NCI-H2029 (cell line): Measurements from ENCODE around the gene PNMA6E.

ENCODE experiments used
- DNase-seq: peaks from one replicate; lab custom pipeline; 2025; lab: John Stamatoyannopoulos, UW

The PNMA6E gene

DNA sequence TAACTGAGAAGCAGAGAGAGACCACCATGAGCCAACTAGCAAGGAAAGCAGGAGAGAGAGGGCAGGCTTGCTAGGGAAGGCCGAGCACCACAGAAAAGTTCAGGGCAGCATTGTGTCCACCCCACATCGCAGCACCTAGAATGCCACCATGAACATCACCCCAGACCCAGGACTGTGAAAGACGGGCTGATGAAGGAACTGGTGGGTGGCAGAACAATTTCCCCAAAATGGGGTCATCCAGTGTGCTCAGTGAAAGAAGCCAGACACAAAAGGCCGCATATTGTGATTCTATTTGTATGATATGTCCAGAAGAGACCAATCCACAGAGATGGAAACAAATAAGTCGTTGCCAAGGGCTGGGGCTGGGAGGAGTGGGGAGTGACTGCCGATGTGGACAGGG lies 16.8 kb downstream of the PNMA6E start:
- DNase-seq = no peak

GRCh38 chrX:153382563-153383482 lies 18.3 kb downstream of the PNMA6E start:
- no peak for DNase-seq

DNA sequence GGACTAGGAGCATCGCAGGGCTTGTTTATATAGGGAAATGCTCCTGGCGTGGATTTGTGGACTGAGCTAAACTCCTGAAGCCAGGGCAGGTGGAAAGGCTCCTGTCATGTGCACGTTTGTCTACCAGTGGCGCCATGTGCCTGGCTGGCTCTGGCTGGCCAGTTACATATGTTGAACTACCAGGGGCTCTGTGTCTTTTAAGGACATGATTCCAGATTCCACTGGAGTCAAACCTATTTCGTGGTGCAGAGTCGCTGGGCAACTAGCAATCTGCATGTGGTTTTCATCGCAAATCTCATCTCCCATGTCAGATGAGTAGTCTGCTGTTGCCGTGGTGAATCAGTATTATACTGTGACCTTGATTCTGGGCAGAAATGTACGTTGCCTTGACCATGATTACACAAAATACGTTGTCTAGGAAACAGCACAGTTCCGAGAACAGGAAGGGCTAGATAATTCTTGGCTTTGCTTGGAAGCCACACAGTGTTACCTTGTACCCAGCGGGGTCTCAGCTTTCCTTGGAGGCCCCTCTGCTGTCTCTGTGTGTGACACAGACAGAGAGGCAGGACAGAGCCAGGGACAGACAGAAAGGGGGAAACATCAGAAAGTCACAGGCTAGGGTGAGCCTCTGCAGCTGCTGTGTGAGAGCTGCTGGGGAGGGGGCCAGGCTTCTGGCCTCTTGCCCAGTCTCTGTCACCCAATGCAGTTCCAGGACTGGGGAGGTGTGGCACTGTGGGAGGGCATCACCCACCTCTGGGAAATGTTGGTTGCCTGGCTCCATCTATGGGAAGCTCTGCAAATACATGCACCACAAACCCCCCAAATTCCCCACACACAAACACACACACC lies 19.2 kb downstream of the PNMA6E start:
- DNase-seq = peak; percentile 61

DNA sequence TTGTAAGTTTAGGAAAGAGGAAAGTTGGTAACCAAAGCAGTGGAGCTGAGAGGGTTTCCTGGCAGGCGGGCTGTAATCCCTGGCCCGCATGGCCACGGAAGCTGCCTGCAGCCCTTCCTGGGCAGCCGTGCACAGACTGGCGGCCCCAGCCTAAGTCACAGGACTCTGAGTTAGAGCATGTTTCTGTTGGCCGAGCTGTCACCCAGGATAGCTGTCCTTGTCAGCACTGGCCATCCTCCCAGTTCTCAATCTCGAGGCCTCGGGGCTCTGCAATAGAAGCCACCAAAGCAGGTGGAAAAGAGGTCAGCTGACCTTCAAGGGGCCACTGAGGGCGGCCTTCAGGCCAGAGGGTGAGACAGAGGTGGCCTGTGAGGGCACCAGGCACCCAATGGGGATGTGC lies 20.5 kb downstream of the PNMA6E start:
- no peak for DNase-seq

GRCh38 chrX:153379971-153380581 lies 21.1 kb downstream of the PNMA6E start:
- DNase-seq = no peak

- no peak for DNase-seq
These were observed 21.6 kb downstream of the PNMA6E start for GRCh38 chrX:153379508-153379907.

GRCh38 chrX:153378607-153379006 lies 22.5 kb downstream of the PNMA6E start:
- DNase-seq = no peak

DNA sequence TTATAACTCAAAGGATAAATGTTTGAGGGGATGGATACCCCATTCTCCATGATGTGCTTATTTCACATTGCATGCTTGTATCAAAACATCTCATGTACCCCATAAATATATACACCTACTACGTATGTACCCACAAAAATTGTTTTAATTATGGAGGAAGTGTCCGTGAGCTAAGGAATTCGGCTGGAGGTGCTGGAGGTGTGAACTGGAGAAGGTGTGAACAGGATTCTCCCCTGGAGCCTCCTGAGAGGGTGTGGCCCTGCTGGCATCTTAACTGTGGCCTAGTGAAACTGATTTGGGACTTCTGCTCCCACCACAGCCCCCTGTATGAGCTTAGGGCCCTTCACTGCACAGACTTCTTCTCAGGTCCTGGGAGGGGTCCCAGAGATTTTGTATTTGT lies 23.4 kb downstream of the PNMA6E start:
- no peak for DNase-seq

DNA sequence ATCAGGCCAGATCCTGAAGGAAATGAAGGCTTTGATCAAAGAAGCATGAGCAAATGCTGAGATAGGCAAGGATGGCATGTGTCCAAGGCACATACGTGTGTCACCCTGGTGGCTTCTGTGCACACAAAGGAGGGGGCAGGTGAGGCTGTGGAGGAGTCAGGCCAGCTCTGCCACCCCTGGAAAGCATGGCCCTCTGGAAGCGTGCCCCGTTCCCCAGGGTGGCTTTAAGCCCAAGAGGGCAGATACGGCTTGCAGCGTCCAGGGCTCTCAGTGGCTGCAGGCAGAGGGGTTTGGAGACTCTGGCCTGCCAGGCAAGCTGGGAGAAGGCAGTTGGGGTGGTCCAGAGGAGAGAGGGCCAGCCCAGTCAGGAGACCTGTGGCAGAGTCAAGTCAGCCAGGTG lies 25.6 kb downstream of the PNMA6E start:
- DNase-seq = peak; percentile 53

DNA sequence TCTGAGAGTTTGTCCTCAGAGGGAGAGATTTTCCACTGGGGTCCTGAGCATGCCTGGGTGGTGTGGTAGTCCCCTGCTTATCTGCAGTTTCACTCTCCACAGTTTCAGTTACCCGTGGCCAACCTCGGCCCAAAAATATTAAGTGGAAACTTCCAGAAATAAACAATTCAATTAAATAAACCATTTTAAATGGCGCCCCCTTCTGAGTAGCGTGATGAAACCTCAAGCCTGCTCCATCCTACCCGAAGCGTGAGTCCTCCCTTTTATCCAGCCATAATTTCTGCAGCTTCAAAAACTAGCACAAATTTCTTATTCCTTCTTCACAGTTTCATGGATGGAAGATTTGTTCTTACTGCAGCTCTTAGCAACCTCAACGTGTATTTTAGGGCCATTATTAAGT lies 26.7 kb downstream of the PNMA6E start:
- DNase-seq = no peak

- DNase-seq = no peak
These were observed 28.2 kb downstream of the PNMA6E start for GRCh38 chrX:153372949-153373348.

- no peak for DNase-seq
These were observed 29.9 kb downstream of the PNMA6E start for GRCh38 chrX:153371256-153371655.

GRCh38 chrX:153370293-153371055 lies 30.7 kb downstream of the PNMA6E start:
- DNase-seq = no peak

- DNase-seq = no peak
These were observed 34.1 kb downstream of the PNMA6E start for GRCh38 chrX:153366878-153367538.

DNA sequence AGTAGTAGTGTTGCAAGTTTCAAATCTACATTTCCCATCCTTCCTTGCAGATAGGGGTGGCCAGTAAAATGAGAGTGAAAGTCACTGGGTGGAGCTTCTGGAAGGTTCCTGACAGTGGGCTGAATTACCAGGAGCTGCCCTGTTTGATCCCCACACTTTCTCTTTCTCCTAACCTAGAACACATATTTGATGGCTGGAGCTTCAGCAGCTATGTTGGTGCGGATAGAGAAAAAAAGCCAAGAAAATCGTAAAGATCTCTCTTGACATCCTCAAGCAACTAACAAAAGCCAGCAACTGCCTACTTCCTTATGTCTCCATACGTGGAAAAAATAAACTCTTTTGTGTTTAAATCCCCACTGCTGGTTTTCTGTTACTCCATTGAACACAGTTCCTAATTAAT lies 35.0 kb downstream of the PNMA6E start:
- no peak for DNase-seq

DNA sequence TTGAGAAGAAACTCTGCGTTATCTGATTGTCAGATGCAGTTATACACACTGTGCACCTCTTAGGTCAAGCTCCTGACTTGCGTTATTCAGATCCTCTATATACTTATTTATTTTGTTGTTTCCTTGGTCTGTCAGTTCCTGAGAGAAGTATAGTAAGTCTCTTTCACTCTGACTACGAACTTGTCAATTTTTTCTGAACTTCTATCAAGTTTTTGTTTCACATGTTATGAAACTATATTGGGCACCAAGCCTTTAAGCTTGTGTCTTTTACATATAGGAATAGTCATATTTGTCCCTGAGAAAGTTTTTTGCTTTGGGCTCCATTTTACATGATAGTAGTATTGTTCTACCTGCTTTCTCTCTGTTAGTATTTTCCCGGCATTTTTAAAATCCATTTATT lies 35.5 kb downstream of the PNMA6E start:
- no peak for DNase-seq

- no peak for DNase-seq
These were observed 39.3 kb downstream of the PNMA6E start for GRCh38 chrX:153361781-153362397.

GRCh38 chrX:153357877-153358276 lies 43.3 kb downstream of the PNMA6E start:
- no peak for DNase-seq

DNA sequence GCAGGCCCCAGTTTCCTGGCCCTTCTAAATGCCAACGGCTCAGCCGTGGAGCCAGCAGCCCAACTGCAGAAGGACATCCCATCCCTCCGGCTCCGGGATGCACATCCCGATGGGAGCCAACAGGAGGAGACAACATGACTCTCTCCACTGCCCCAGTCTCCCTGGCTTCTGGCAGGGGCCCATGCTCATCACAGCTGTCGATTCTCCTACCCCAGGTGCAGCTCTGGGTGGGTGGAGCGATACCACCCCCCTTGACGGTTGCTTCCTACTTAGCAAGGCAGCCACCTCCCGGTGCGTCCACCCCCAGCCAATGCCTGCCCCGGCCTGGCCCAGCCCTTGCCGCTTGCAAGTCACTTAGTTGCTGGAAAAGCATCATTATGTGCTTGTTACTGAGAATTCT lies 47.7 kb downstream of the PNMA6E start:
- peak; percentile 63 for DNase-seq

DNA sequence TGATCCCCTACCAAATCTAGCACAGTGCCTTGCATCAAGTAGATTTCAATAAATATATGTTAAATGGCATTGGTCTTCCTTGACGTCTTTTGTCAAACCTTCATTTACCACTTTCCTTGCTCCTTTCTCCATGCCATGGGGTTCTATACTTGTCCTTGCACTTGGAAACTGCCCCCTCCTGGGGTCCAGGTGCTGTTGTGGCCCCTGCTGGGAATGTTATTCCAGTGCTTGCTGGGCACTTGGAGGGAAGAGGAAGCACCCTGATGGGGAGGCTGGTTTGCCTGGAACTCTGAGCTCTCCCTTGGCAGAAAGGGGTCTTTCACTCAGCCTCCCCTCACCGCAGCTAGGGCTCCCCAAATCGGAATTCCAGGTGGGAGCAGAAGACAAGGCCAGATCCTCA lies 48.3 kb downstream of the PNMA6E start:
- DNase-seq = no peak

- DNase-seq = peak; percentile 71
These were observed 49.2 kb downstream of the PNMA6E start for GRCh38 chrX:153351981-153352380.
